Liver (tissue), 9 donors: ENCODE data around the gene LRRTM4. TPM values are rescaled to one million over a fixed set of nuclear protein-coding genes. Genes with fewer than 3 reads are reported as not detected.

Experiments
- DNase-seq: peaks from one replicate; pipeline ENCODE4 v3.0.0-alpha.2; 2017; ENCODE audit warnings: low spot score
- H3K27ac ChIP-seq, 2 donors: one replicate each; pipeline ENCODE4 v1.7.0; 2013; ENCODE audit warnings: inconsistent platforms in 2 of 2, low read length in 2 of 2, control low read depth in 1 of 2, low read depth in 1 of 2, mild to moderate bottlenecking in 1 of 2
- H3K27me3 ChIP-seq, 4 donors: one replicate each; pipeline versions ENCODE4 v1.6.1 to v1.7.0; 2013; ENCODE audit warnings: low read length in 3 of 4, inconsistent platforms in 1 of 4, mild to moderate bottlenecking in 1 of 4, moderate library complexity in 1 of 4; ENCODE audit not compliant: control insufficient read depth in 4 of 4, insufficient read depth in 4 of 4
- H3K36me3 ChIP-seq, 4 donors: one replicate each; pipeline versions ENCODE4 v1.6.1 to v1.7.0; 2013; ENCODE audit warnings: low read length in 3 of 4, mild to moderate bottlenecking in 3 of 4, low read depth in 1 of 4, moderate library complexity in 1 of 4; ENCODE audit not compliant: control insufficient read depth in 4 of 4, insufficient read depth in 3 of 4
- H3K4me1 ChIP-seq, 4 donors: one replicate each; pipeline versions ENCODE4 v1.6.1 to v1.7.0; 2013; ENCODE audit warnings: low read length in 3 of 4, mild to moderate bottlenecking in 3 of 4, moderate library complexity in 1 of 4; ENCODE audit not compliant: control insufficient read depth in 4 of 4, insufficient read depth in 4 of 4
- H3K4me3 ChIP-seq, 3 donors: one replicate each; pipeline versions ENCODE4 v1.6.1 to v1.7.0; 2013; ENCODE audit warnings: low read length in 3 of 3, control low read depth in 1 of 3, low read depth in 1 of 3, mild to moderate bottlenecking in 1 of 3
- H3K9ac ChIP-seq, 2 donors: one replicate each; pipeline ENCODE4 v1.7.0; 2013; ENCODE audit warnings: low read length in 2 of 2, mild to moderate bottlenecking in 2 of 2, moderate library complexity in 2 of 2, control low read depth in 1 of 2, low read depth in 1 of 2
- H3K9me3 ChIP-seq, 4 donors: one replicate each; pipeline versions ENCODE4 v1.6.1 to v1.7.0; 2013; ENCODE audit warnings: low read length in 3 of 4; ENCODE audit not compliant: control insufficient read depth in 4 of 4
- CTCF ChIP-seq: fragments of 150-350 bp; IDR thresholded peaks from 2 replicates; pipeline ENCODE4 v1.5.1; 2017; ENCODE audit warnings: improper control_type of control experiment, low read depth, low read length; ENCODE audit not compliant: missing input control
- JUND ChIP-seq, 2 donors: IDR thresholded peaks; 2 replicates each; pipeline ENCODE4 v1.6.1; 2016; ENCODE audit warnings: antibody characterized with exemption in 2 of 2
- NR2F2 ChIP-seq: IDR thresholded peaks from 2 replicates; pipeline ENCODE4 v1.6.1; 2016; ENCODE audit warnings: antibody characterized with exemption
- RXRA ChIP-seq, 2 donors: IDR thresholded peaks; 2 replicates each; pipeline ENCODE4 v1.6.1; 2017 to 2018; ENCODE audit warnings: antibody characterized with exemption in 2 of 2, mild to moderate bottlenecking in 1 of 2
- YY1 ChIP-seq: IDR thresholded peaks from 2 replicates; pipeline ENCODE4 v1.6.1; 2016; ENCODE audit warnings: antibody characterized with exemption, mild to moderate bottlenecking
- WGBS: extraction: QIAGEN DNeasy Blood & Tissue Kit; methylation state at CpG from one replicate; pipeline ENCODE4 v1.1.7; 2013; 5-methylcytosine and 5-hydroxymethylcytosine counted together
- polyA plus RNA-seq, 2 donors: library from polyadenylated mRNA; stranded (reverse) in 1 of 2; unstranded in 1 of 2; fragments of 200-250 nt in 1 of 2; fragments of >200 nt in 1 of 2; fragmentation: Nextera tagmentation in 1 of 2; extraction: Ambion mirVana in 1 of 2; gene quantifications; one replicate each; pipeline versions ENCODE4 v1.2.1 to v1.2.3, GENCODE V29; 2013 to 2015
- total RNA-seq, 2 donors: library from RNA; depleted of rRNA; stranded (reverse); fragments of >200 nt; gene quantifications; one replicate each; pipeline ENCODE4 v1.2.3, GENCODE V29; 2014
- TF ChIP-seq, protein P1 (sequence below): IDR thresholded peaks from 2 replicates; pipeline ENCODE4 v1.6.1; 2016; ENCODE audit warnings: antibody characterized with exemption, mild to moderate bottlenecking
- donor health status: healthy.
- donor health status: healthy.
- donor health status: healthy.
- donor health status: healthy.
- donor health status: healthy.

LRRTM4 gene
- total and polyA plus RNA-seq, 4 donors = 0.06 to 0.09 (median 0.08) TPM; not detected in 1

DNA sequence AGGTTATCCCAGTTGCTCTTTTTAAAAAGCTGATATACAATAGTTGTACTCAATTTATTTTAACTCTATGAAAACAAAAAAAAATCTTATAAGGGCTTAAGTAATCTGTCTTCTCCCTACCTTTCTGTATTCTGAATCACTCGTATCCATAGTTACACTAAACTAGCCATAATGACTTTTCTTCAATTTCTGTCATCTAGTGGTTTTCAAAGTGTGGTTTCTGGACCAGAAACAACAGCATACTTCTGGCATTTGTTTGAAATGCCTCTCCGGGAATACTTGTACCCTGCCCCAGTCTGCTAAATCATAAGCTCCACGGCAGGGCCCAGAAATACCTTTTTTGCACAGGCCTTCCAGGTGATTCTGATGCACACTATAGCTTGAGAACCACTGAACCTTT lies 253.6 kb downstream of the LRRTM4 start:
- peaks cover 0 to 6% (median 0%) of the 10 kb centered on the region in 4 donors for H3K9me3 ChIP-seq
- H3K27ac ChIP-seq = no peak overlapping the region
- no peak overlapping the region for H3K4me3 ChIP-seq
- TF ChIP-seq, protein P1, sequence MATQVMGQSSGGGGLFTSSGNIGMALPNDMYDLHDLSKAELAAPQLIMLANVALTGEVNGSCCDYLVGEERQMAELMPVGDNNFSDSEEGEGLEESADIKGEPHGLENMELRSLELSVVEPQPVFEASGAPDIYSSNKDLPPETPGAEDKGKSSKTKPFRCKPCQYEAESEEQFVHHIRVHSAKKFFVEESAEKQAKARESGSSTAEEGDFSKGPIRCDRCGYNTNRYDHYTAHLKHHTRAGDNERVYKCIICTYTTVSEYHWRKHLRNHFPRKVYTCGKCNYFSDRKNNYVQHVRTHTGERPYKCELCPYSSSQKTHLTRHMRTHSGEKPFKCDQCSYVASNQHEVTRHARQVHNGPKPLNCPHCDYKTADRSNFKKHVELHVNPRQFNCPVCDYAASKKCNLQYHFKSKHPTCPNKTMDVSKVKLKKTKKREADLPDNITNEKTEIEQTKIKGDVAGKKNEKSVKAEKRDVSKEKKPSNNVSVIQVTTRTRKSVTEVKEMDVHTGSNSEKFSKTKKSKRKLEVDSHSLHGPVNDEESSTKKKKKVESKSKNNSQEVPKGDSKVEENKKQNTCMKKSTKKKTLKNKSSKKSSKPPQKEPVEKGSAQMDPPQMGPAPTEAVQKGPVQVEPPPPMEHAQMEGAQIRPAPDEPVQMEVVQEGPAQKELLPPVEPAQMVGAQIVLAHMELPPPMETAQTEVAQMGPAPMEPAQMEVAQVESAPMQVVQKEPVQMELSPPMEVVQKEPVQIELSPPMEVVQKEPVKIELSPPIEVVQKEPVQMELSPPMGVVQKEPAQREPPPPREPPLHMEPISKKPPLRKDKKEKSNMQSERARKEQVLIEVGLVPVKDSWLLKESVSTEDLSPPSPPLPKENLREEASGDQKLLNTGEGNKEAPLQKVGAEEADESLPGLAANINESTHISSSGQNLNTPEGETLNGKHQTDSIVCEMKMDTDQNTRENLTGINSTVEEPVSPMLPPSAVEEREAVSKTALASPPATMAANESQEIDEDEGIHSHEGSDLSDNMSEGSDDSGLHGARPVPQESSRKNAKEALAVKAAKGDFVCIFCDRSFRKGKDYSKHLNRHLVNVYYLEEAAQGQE = no peak
- H3K36me3 ChIP-seq = no peaks in the 10 kb centered on the region
- peaks cover 0 to 4% (median 0%) of the 10 kb centered on the region in 4 donors for H3K27me3 ChIP-seq
- no peak for DNase-seq
- H3K4me1 ChIP-seq = no peaks in the 10 kb centered on the region
- H3K9ac ChIP-seq = no peak overlapping the region
- 90% methylated on average over 3 of the region's 3 CpGs for WGBS

DNA sequence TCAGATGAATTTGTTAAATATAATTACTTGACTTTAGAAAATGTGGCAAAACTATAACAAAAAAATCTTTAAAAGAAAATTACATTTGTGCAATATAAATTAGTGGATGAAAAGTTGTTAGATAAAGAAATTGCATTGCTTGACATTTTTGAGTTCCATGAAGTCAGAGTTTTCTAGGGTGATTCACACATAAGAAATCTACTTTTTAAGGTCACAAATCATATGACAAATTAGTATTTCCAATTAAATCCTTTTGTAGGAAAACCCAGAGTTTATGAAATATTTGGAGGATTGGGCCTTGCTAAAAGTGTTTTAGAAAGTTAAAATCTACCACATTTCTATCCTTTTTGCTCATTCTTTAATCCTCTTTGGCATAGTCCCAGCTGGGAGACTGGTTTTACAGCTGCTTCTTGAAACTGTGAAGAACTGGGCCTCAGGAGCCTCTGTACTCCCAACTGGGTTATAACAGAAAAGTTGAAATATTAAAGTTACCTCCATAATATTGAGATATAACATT lies 289.2 kb downstream of the LRRTM4 start:
- Histone ChIP-seq H3K4me1 (peaks cover 0 to 3% (median 0%) of the 10 kb centered on the region in 4 donors), H3K27ac (no peak overlapping the region)

More for the DNA sequence above, 289.2 kb downstream of the LRRTM4 start:
- DNase-seq = no peak
- no peak overlapping the region for H3K9ac ChIP-seq
- H3K36me3 ChIP-seq = no peaks in the 10 kb centered on the region
- H3K27me3 ChIP-seq = no peaks in the 10 kb centered on the region
- no peaks in the 10 kb centered on the region for H3K9me3 ChIP-seq
- H3K4me3 ChIP-seq = no peak overlapping the region
- no peak for TF ChIP-seq NR2F2
- TF ChIP-seq YY1 = no peak
- no peak for TF ChIP-seq JUND (IDR thresholded peaks at IDR 0.05)
- no peak for TF ChIP-seq CTCF
- TF ChIP-seq, protein P1 = no peak
- TF ChIP-seq RXRA (IDR thresholded peaks at IDR 0.05) = no peak
